HEK293 (cell line): ENCODE results near the gene ALOX5AP.

Experiments
- GLI2 ChIP-seq: fragments of 450-650 bp; formaldehyde crosslinking; IDR thresholded peaks from 2 replicates; pipeline ENCODE4; 2017; ENCODE audit warnings: missing biosample characterization, missing genetic modification characterization, low read depth, borderline replicate concordance
- KLF10 ChIP-seq: fragments of 450-650 bp; IDR thresholded peaks from 2 replicates; pipeline ENCODE4 v1.5.1; 2018; ENCODE audit warnings: missing biosample characterization, mild to moderate bottlenecking, missing genetic modification characterization
- KLF9 ChIP-seq: fragments of 450-650 bp; formaldehyde crosslinking; IDR thresholded peaks from 2 replicates; pipeline ENCODE4 v1.5.1; 2016; ENCODE audit warnings: missing biosample characterization, missing genetic modification characterization, low read depth
- MZF1 ChIP-seq: fragments of 450-650 bp; formaldehyde crosslinking; IDR thresholded peaks from 2 replicates; pipeline ENCODE4 v1.5.1; 2017; ENCODE audit warnings: missing biosample characterization, missing genetic modification characterization, borderline replicate concordance
- SCRT1 ChIP-seq: fragments of 450-650 bp; formaldehyde crosslinking; IDR thresholded peaks from 2 replicates; pipeline ENCODE4 v1.5.1; 2016; ENCODE audit warnings: missing biosample characterization, missing genetic modification characterization, borderline replicate concordance
- ZFP69B ChIP-seq: fragments of 450-650 bp; formaldehyde crosslinking; IDR thresholded peaks from 2 replicates; pipeline ENCODE4 v1.5.1; 2016; ENCODE audit warnings: missing biosample characterization, missing genetic modification characterization
- ZNF10 ChIP-seq: fragments of 450-650 bp; formaldehyde crosslinking; IDR thresholded peaks from 2 replicates; pipeline ENCODE4 v1.5.1; 2017; ENCODE audit warnings: missing biosample characterization, missing genetic modification characterization
- ZNF138 ChIP-seq: fragments of 450-650 bp; formaldehyde crosslinking; IDR thresholded peaks from 2 replicates; pipeline ENCODE4 v1.5.1; 2016; ENCODE audit warnings: missing biosample characterization, missing genetic modification characterization, borderline replicate concordance
- ZNF19 ChIP-seq: fragments of 450-650 bp; formaldehyde crosslinking; IDR thresholded peaks from 2 replicates; pipeline ENCODE4; 2016; ENCODE audit warnings: missing biosample characterization, missing genetic modification characterization, low read depth
- ZNF239 ChIP-seq: fragments of 450-650 bp; formaldehyde crosslinking; IDR thresholded peaks from 2 replicates; pipeline ENCODE4 v1.5.1; 2016; ENCODE audit warnings: missing biosample characterization, missing genetic modification characterization
- ZNF324 ChIP-seq: fragments of 450-650 bp; formaldehyde crosslinking; IDR thresholded peaks from 2 replicates; pipeline ENCODE4 v1.5.1; 2016; ENCODE audit warnings: missing biosample characterization, missing genetic modification characterization
- ZNF362 ChIP-seq: fragments of 450-650 bp; formaldehyde crosslinking; IDR thresholded peaks from 2 replicates; pipeline ENCODE4 v1.5.1; 2016; ENCODE audit warnings: missing biosample characterization, missing genetic modification characterization
- ZNF510 ChIP-seq: fragments of 450-650 bp; formaldehyde crosslinking; IDR thresholded peaks from 2 replicates; pipeline ENCODE4 v1.5.1; 2018; ENCODE audit warnings: mild to moderate bottlenecking, missing genetic modification characterization, missing biosample characterization; ENCODE audit not compliant: insufficient replicate concordance
- ZNF530 ChIP-seq: fragments of 450-650 bp; formaldehyde crosslinking; IDR thresholded peaks from 2 replicates; pipeline ENCODE4 v1.5.1; 2016; ENCODE audit warnings: low read depth, missing biosample characterization, missing genetic modification characterization
- ZNF555 ChIP-seq: fragments of 450-650 bp; formaldehyde crosslinking; conservative IDR thresholded peaks from 2 replicates; pipeline ENCODE4 v1.5.1; 2017; ENCODE audit warnings: missing biosample characterization, mild to moderate bottlenecking, missing genetic modification characterization, inconsistent platforms
- ZNF560 ChIP-seq: fragments of 450-650 bp; formaldehyde crosslinking; IDR thresholded peaks from 2 replicates; pipeline ENCODE4 v1.5.1; 2017; ENCODE audit warnings: missing biosample characterization, missing genetic modification characterization, borderline replicate concordance
- ZNF623 ChIP-seq: fragments of 450-650 bp; formaldehyde crosslinking; IDR thresholded peaks from 2 replicates; pipeline ENCODE4 v1.5.1; 2016; ENCODE audit warnings: missing biosample characterization, missing genetic modification characterization
- ZNF629 ChIP-seq: fragments of 450-650 bp; formaldehyde crosslinking; IDR thresholded peaks from 2 replicates; pipeline ENCODE4 v1.5.1; 2017; ENCODE audit warnings: missing biosample characterization, missing genetic modification characterization
- ZNF76 ChIP-seq: fragments of 450-650 bp; formaldehyde crosslinking; IDR thresholded peaks from 2 replicates; pipeline ENCODE4; 2016; ENCODE audit warnings: low read depth, missing biosample characterization, missing genetic modification characterization, borderline replicate concordance
- ZNF777 ChIP-seq: fragments of 450-650 bp; formaldehyde crosslinking; IDR thresholded peaks from 2 replicates; pipeline ENCODE4 v1.5.1; 2017; ENCODE audit warnings: missing biosample characterization, missing genetic modification characterization, borderline replicate concordance
- ZNF791 ChIP-seq: fragments of 450-650 bp; formaldehyde crosslinking; IDR thresholded peaks from 2 replicates; pipeline ENCODE4 v1.5.1; 2016; ENCODE audit warnings: missing biosample characterization, missing genetic modification characterization
- TF ChIP-seq, protein P1 (sequence below): fragments of 450-650 bp; formaldehyde crosslinking; IDR thresholded peaks from 2 replicates; pipeline ENCODE4 v1.5.1; 2017; ENCODE audit warnings: missing biosample characterization, missing genetic modification characterization
- TF ChIP-seq, protein P2 (sequence below): fragments of 450-650 bp; formaldehyde crosslinking; IDR thresholded peaks from 2 replicates; pipeline ENCODE4 v1.5.1; 2017; ENCODE audit warnings: missing biosample characterization, missing genetic modification characterization
- TF ChIP-seq, protein P3 (sequence below): fragments of 450-650 bp; formaldehyde crosslinking; IDR thresholded peaks from 2 replicates; pipeline ENCODE4 v1.5.1; 2016; ENCODE audit warnings: missing biosample characterization, missing genetic modification characterization
- TF ChIP-seq, protein P4 (sequence below): fragments of 450-650 bp; formaldehyde crosslinking; IDR thresholded peaks from 2 replicates; pipeline ENCODE4 v1.5.1; 2016; ENCODE audit warnings: missing biosample characterization, missing genetic modification characterization
- TF ChIP-seq, protein P5 (sequence below): fragments of 450-650 bp; formaldehyde crosslinking; IDR thresholded peaks from 2 replicates; pipeline ENCODE4 v1.5.1; 2016; ENCODE audit warnings: missing biosample characterization, missing genetic modification characterization
- TF ChIP-seq, protein P6 (sequence below): fragments of 450-650 bp; formaldehyde crosslinking; IDR thresholded peaks from 2 replicates; pipeline ENCODE4 v1.5.1; 2016; ENCODE audit warnings: missing biosample characterization, missing genetic modification characterization
- TF ChIP-seq, protein P7 (sequence below): fragments of 450-650 bp; formaldehyde crosslinking; IDR thresholded peaks from 2 replicates; pipeline ENCODE4 v1.5.1; 2016; ENCODE audit warnings: missing biosample characterization, missing genetic modification characterization

ALOX5AP gene

DNA sequence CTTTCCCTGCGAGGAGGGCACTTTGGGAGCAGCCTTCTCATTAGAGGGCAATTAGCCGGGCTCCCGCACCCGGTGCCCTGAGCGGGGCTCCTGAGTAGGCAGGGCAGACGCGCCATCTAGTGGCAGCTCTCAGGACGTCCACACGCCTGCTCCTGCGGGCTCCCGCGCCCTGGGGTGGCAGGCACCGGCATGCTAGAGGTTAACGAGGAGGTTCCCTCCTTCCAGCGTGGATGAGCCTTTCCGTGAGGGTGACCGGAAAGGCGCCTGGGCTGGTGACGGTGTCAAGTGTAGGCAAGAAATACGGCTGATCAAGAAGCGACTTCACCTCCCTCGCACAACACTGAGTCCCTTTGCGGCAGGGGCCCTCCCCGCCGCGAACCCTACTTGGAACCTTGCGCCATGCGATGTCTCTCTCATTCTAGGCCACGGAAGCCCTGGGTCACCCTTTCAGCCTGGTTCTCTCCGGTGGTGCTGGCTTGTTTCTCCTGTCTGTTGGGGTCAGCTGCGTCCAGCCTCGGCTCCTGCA lies 67.7 kb downstream of the ALOX5AP start (continued):
- TF ChIP-seq, protein P1, sequence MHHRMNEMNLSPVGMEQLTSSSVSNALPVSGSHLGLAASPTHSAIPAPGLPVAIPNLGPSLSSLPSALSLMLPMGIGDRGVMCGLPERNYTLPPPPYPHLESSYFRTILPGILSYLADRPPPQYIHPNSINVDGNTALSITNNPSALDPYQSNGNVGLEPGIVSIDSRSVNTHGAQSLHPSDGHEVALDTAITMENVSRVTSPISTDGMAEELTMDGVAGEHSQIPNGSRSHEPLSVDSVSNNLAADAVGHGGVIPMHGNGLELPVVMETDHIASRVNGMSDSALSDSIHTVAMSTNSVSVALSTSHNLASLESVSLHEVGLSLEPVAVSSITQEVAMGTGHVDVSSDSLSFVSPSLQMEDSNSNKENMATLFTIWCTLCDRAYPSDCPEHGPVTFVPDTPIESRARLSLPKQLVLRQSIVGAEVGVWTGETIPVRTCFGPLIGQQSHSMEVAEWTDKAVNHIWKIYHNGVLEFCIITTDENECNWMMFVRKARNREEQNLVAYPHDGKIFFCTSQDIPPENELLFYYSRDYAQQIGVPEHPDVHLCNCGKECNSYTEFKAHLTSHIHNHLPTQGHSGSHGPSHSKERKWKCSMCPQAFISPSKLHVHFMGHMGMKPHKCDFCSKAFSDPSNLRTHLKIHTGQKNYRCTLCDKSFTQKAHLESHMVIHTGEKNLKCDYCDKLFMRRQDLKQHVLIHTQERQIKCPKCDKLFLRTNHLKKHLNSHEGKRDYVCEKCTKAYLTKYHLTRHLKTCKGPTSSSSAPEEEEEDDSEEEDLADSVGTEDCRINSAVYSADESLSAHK = no peak
- TF ChIP-seq GLI2 (tag by site-specific recombination) (no peak), ZNF324 (tag by site-specific recombination) (no peak), ZNF510 (tag by site-specific recombination) (no peak), ZFP69B (tag by site-specific recombination) (no peak), ZNF362 (no peak), KLF9 (tag by site-specific recombination) (no peak), ZNF10 (tag by site-specific recombination) (no peak), ZNF791 (no peak), SCRT1 (tag by site-specific recombination) (no peak), ZNF560 (tag by site-specific recombination) (no peak), ZNF629 (tag by site-specific recombination) (no peak), KLF10 (tag by site-specific recombination) (no peak), ZNF76 (tag by site-specific recombination) (no peak), MZF1 (no peak), ZNF19 (no peak), ZNF530 (tag by site-specific recombination) (no peak), ZNF623 (tag by site-specific recombination) (no peak), ZNF138 (no peak), ZNF777 (tag by site-specific recombination) (no peak), ZNF555 (tag by site-specific recombination) (no peak), ZNF239 (tag by site-specific recombination) (no peak)
- TF ChIP-seq, protein P2, sequence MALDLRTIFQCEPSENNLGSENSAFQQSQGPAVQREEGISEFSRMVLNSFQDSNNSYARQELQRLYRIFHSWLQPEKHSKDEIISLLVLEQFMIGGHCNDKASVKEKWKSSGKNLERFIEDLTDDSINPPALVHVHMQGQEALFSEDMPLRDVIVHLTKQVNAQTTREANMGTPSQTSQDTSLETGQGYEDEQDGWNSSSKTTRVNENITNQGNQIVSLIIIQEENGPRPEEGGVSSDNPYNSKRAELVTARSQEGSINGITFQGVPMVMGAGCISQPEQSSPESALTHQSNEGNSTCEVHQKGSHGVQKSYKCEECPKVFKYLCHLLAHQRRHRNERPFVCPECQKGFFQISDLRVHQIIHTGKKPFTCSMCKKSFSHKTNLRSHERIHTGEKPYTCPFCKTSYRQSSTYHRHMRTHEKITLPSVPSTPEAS (tag by site-specific recombination) = no peak
- TF ChIP-seq, protein P3, sequence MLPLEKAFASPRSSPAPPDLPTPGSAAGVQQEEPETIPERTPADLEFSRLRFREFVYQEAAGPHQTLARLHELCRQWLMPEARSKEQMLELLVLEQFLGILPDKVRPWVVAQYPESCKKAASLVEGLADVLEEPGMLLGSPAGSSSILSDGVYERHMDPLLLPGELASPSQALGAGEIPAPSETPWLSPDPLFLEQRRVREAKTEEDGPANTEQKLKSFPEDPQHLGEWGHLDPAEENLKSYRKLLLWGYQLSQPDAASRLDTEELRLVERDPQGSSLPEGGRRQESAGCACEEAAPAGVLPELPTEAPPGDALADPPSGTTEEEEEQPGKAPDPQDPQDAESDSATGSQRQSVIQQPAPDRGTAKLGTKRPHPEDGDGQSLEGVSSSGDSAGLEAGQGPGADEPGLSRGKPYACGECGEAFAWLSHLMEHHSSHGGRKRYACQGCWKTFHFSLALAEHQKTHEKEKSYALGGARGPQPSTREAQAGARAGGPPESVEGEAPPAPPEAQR (tag by site-specific recombination) = no peak
- TF ChIP-seq, protein P4, sequence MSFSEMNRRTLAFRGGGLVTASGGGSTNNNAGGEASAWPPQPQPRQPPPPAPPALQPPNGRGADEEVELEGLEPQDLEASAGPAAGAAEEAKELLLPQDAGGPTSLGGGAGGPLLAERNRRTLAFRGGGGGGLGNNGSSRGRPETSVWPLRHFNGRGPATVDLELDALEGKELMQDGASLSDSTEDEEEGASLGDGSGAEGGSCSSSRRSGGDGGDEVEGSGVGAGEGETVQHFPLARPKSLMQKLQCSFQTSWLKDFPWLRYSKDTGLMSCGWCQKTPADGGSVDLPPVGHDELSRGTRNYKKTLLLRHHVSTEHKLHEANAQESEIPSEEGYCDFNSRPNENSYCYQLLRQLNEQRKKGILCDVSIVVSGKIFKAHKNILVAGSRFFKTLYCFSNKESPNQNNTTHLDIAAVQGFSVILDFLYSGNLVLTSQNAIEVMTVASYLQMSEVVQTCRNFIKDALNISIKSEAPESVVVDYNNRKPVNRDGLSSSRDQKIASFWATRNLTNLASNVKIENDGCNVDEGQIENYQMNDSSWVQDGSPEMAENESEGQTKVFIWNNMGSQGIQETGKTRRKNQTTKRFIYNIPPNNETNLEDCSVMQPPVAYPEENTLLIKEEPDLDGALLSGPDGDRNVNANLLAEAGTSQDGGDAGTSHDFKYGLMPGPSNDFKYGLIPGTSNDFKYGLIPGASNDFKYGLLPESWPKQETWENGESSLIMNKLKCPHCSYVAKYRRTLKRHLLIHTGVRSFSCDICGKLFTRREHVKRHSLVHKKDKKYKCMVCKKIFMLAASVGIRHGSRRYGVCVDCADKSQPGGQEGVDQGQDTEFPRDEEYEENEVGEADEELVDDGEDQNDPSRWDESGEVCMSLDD (tag by site-specific recombination) = no peak
- TF ChIP-seq, protein P5, sequence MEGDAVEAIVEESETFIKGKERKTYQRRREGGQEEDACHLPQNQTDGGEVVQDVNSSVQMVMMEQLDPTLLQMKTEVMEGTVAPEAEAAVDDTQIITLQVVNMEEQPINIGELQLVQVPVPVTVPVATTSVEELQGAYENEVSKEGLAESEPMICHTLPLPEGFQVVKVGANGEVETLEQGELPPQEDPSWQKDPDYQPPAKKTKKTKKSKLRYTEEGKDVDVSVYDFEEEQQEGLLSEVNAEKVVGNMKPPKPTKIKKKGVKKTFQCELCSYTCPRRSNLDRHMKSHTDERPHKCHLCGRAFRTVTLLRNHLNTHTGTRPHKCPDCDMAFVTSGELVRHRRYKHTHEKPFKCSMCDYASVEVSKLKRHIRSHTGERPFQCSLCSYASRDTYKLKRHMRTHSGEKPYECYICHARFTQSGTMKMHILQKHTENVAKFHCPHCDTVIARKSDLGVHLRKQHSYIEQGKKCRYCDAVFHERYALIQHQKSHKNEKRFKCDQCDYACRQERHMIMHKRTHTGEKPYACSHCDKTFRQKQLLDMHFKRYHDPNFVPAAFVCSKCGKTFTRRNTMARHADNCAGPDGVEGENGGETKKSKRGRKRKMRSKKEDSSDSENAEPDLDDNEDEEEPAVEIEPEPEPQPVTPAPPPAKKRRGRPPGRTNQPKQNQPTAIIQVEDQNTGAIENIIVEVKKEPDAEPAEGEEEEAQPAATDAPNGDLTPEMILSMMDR (tag by site-specific recombination) = peak; percentile 75
- TF ChIP-seq, protein P6, sequence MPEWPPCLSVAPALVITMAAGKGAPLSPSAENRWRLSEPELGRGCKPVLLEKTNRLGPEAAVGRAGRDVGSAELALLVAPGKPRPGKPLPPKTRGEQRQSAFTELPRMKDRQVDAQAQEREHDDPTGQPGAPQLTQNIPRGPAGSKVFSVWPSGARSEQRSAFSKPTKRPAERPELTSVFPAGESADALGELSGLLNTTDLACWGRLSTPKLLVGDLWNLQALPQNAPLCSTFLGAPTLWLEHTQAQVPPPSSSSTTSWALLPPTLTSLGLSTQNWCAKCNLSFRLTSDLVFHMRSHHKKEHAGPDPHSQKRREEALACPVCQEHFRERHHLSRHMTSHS = no peak
- TF ChIP-seq, protein P7, sequence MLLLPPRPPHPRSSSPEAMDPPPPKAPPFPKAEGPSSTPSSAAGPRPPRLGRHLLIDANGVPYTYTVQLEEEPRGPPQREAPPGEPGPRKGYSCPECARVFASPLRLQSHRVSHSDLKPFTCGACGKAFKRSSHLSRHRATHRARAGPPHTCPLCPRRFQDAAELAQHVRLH (tag by site-specific recombination) = no peak
